Endodermal cell (in vitro differentiated cells): ENCODE results near the gene ULK1. TPM values are rescaled to one million over a fixed set of nuclear protein-coding genes. Genes with fewer than 3 reads are reported as not detected.

Source experiments
- DNase-seq: peaks from one replicate; pipeline ENCODE4 v3.0.0-alpha.2; 2017
- H3K27ac ChIP-seq: 2 replicates; pipeline ENCODE4 v1.5.1; 2013; ENCODE audit warnings: mild to moderate bottlenecking, low read depth, low read length, moderate library complexity
- H3K27me3 ChIP-seq: 2 replicates; pipeline ENCODE4 v1.6.1; 2013; ENCODE audit warnings: mild to moderate bottlenecking, low read length, moderate library complexity; ENCODE audit not compliant: insufficient read depth, control insufficient read depth, poor library complexity, severe bottlenecking
- H3K36me3 ChIP-seq: 2 replicates; pipeline ENCODE4 v1.7.0; 2013; ENCODE audit warnings: mild to moderate bottlenecking, low read length, moderate library complexity; ENCODE audit not compliant: control insufficient read depth, insufficient read depth
- H3K4me1 ChIP-seq: one replicate; pipeline ENCODE4 v1.7.0; 2013; ENCODE audit warnings: low read length; ENCODE audit not compliant: control insufficient read depth, insufficient read depth
- H3K4me3 ChIP-seq: 2 replicates; pipeline ENCODE4 v1.5.1; 2013; ENCODE audit warnings: mild to moderate bottlenecking, low read length, moderate library complexity
- H3K9ac ChIP-seq: 2 replicates; pipeline ENCODE4 v1.6.1; 2013; ENCODE audit warnings: mild to moderate bottlenecking, low read length, moderate library complexity; ENCODE audit not compliant: poor library complexity, severe bottlenecking; ENCODE audit errors: extremely low read depth
- H3K9me3 ChIP-seq: 2 replicates; pipeline ENCODE4 v1.6.1; 2013; ENCODE audit warnings: mild to moderate bottlenecking, low read length, moderate library complexity; ENCODE audit not compliant: control insufficient read depth
- H3K27ac Mint-ChIP-seq: 2 replicates; pipeline ENCODE4 v1.8.0; 2020; ENCODE audit warnings: mixed read lengths
- H3K27me3 Mint-ChIP-seq: 2 replicates; pipeline ENCODE4 v1.8.0; 2021; ENCODE audit warnings: mild to moderate bottlenecking, mixed read lengths; ENCODE audit not compliant: insufficient read depth
- H3K36me3 Mint-ChIP-seq: 2 replicates; pipeline ENCODE4 v1.8.0; 2020; ENCODE audit warnings: low read depth, mixed read lengths
- H3K4me1 Mint-ChIP-seq: 2 replicates; pipeline ENCODE4 v1.8.0; 2020; ENCODE audit warnings: mixed read lengths
- H3K4me3 Mint-ChIP-seq: 2 replicates; pipeline ENCODE4 v1.8.0; 2020; ENCODE audit warnings: mild to moderate bottlenecking, moderate library complexity, mixed read lengths
- H3K9me3 Mint-ChIP-seq: 2 replicates; pipeline ENCODE4 v1.8.0; 2020; ENCODE audit warnings: mild to moderate bottlenecking, mixed read lengths
- CTCF ChIP-seq: fragments of 200-600 bp; sonication (generic); conservative IDR thresholded peaks from 2 replicates; pipeline ENCODE4 v1.5.0; 2021; ENCODE audit warnings: antibody characterized with exemption, mild to moderate bottlenecking
- WGBS, 2 experiments: methylation state at CpG; one replicate each; pipeline versions ENCODE4 v1.1.5 to v1.1.7; 2013; ENCODE audit warnings: missing lambda C conversion rate in 2 of 2, mixed read lengths in 1 of 2; ENCODE audit not compliant: insufficient coverage in 1 of 2, insufficient read length in 1 of 2; 5-methylcytosine and 5-hydroxymethylcytosine counted together
- total RNA-seq, 2 donors: library from RNA; stranded (reverse); fragmentation: NEBNext Ultra II Directional in 1 of 2; extraction: Animal tissue kit (Norgen Biotek cat#: 25700) in 1 of 2; gene quantifications; 2 replicates in 1 of 2; 3 replicates in 1 of 2; pipeline ENCODE4 v1.2.1, GENCODE V29; 2021

Gene ULK1
- total RNA-seq, 2 donors from 2014 or later, result 68.0 to 104 TPM

DNA sequence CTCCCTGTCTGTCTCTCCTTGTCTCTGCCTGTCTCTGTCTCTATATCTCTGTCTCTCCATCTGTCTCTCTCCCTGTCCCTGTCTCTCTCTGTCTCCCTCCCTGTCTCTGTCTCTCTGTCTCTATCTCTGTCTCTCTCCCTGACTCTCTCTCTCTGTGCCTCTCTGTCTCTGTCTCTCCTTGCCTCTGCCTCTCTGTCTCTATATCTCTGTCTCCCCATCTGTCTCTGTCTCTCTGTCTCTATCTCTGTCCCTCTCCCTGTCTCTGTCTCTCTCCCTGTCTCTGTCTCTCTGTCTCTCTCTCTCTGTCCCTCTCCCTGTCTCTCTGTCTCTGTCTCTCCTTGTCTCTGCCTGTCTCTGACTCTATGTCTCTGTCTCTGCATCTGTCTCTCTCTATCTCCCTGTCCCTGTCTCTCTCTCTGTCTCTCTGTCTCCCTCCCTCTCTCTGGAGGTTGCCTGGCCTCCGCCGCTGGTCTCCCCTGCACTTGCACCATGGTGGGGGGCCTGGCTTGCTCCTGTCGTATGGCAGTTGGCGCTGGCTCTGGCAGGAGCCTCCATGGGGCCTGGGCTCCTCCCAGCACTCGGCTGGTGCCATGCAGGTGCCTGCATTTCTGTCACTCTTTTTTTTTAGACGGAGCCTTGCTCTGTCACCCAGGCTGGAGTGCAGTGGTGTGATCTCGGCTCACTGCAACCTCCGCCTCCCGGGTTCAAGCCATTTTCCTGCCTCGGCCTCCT lies 37.9 kb upstream of the ULK1 start:
- H3K4me1 Mint-ChIP-seq, result peaks cover 12% of the 10 kb centered on the region
- no peak overlapping the region for H3K27ac ChIP-seq
- 86 to 95% methylated on average over 10 of the region's 10 CpGs for WGBS, 2 experiments
- H3K36me3 Mint-ChIP-seq, result no peaks in the 10 kb centered on the region
- H3K4me1 ChIP-seq, result no peaks in the 10 kb centered on the region
- H3K27me3 Mint-ChIP-seq, result peaks cover 2% of the 10 kb centered on the region
- no peak for TF ChIP-seq CTCF
- DNase-seq, result no peak
- no peak overlapping the region for H3K9ac ChIP-seq
- H3K4me3 ChIP-seq, result no peak overlapping the region
- no peak overlapping the region for H3K4me3 Mint-ChIP-seq
- H3K36me3 ChIP-seq, result no peaks in the 10 kb centered on the region
- no peaks in the 10 kb centered on the region for H3K27me3 ChIP-seq
- no peaks in the 10 kb centered on the region for H3K9me3 ChIP-seq
- H3K9me3 Mint-ChIP-seq, result no peaks in the 10 kb centered on the region
- H3K27ac Mint-ChIP-seq, result no peak overlapping the region

DNA sequence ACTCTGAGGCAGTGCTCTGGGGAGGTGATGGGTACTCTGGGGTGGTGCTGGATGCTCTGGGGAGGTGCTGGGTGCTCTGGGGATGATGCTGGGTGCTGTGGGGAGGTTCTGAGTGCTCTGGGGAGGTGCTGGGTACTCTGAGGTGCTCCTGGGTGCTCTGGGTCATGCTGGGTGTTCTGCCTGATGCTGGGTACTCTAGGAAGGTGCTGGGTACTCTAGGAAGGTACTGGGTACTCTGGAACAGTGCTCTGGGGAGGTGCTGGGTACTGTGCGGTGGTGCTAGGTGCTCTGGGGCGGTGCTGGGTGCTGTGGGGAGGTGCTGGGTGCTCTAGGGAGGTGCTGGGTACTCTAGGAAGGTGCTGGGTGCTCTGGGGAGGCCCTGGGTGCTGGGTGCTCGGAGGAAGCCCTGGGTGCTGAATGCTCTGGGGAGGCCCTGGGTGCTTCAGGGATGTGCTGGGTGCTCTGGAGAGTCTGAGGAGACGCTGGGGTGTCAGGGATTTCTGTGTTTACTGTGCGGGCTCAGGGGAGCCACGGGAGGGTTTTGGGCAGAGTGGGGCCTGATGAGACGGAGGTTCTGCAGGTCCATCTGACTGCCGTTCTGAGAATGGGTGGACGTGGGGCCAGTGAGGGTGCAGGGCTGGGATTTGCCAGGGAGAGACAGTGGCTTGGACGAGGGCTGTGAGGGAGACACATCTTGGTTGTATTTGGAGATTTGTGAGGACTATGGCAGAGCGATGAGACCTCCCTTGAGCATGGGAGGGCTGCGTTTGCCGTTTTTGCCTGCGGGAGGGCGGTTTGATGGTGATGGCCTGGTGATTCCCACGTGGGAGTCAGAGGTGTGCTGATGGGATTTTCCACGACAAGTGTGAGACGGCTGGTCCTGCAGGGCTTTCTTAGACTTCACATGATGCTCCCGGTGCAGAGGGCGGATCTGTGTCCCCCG lies 36.2 kb upstream of the ULK1 start:
- Histone ChIP-seq H3K27me3 (no peaks in the 10 kb centered on the region), H3K36me3 (no peaks in the 10 kb centered on the region), H3K9ac (no peak overlapping the region), H3K9me3 (no peaks in the 10 kb centered on the region), H3K4me3 (no peak overlapping the region), H3K4me1 (no peaks in the 10 kb centered on the region), H3K27ac (no peak overlapping the region)
- TF ChIP-seq CTCF, result no peak
- peaks cover 2% of the 10 kb centered on the region for H3K27me3 Mint-ChIP-seq
- no peaks in the 10 kb centered on the region for H3K9me3 Mint-ChIP-seq
- H3K36me3 Mint-ChIP-seq, result no peaks in the 10 kb centered on the region
- H3K4me1 Mint-ChIP-seq, result peaks cover 16% of the 10 kb centered on the region
- DNase-seq, result no peak
- H3K4me3 Mint-ChIP-seq, result no peak overlapping the region
- H3K27ac Mint-ChIP-seq, result no peak overlapping the region
- 89% methylated on average over 13 to 21 of the region's 21 CpGs for WGBS, 2 experiments

DNA sequence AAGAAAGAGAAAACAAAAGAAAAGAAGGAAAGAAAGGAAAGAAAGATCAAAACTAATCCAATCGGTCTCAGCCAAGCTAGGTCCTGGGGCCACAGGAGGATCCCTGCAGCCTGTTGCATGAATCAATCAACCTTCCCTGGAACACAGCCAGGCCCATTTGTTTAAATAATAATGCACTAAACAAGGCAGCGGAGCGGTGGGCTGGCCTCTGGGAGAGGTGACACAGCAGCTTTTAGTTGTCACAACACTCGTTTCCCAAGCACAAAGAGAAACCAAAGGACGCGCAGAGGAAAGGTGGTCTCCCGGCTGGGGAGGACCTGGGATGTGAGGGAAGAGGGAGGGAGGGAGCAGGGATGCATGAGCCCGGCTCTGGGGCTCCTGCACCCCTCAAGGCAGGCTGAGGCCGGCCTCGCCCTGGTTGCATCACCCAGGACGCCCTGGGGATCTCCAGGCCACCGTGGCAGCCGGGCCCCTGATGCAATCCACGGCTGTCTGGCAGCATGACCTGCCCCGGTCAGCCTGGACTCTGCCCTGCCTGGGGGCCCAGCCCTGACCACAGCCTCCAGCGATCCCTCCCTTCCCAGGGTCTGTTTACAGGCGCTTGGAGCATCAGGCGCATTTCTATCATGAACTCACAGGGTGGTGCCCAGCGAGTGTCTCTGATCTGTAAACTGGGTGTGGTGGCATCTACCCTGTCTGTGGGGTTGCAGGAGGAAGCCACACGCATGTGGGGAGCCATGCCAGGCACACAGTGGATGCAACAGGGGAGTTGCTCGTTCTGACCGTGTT lies 33.8 kb upstream of the ULK1 start:
- 59 to 72% methylated on average over 18 to 22 of the region's 22 CpGs for WGBS, 2 experiments
- Histone ChIP-seq H3K36me3 (no peaks in the 10 kb centered on the region), H3K4me3 (no peak overlapping the region), H3K27ac (peak overlapping the region; percentile 82), H3K4me1 (no peaks in the 10 kb centered on the region), H3K9me3 (no peaks in the 10 kb centered on the region), H3K27me3 (no peaks in the 10 kb centered on the region), H3K9ac (no peak overlapping the region)
- TF ChIP-seq CTCF, result no peak
- Mint-ChIP-seq H3K4me1 (peaks cover 16% of the 10 kb centered on the region), H3K36me3 (no peaks in the 10 kb centered on the region), H3K27ac (peak overlapping the region; percentile 66), H3K4me3 (no peak overlapping the region), H3K9me3 (no peaks in the 10 kb centered on the region), H3K27me3 (peaks cover 2% of the 10 kb centered on the region)
- DNase-seq, result peak; percentile 86
